Uterus (tissue), 4 donors: ENCODE measurements around the gene CTSE. TPM values are rescaled to one million over a fixed set of nuclear protein-coding genes. Genes with fewer than 3 reads are reported as not detected.

Experiments
- DNase-seq, 2 donors: peaks; one replicate each; pipeline ENCODE4 v3.0.0-alpha.2; 2019 to 2020
- H3K27ac ChIP-seq, 2 donors: fragments of 200-600 bp; sonication (generic); 1 replicate in 1 of 2; 2 replicates in 1 of 2; pipeline ENCODE4 v1.5.1; 2016 to 2018
- H3K27me3 ChIP-seq, 2 donors: fragments of 200-600 bp; sonication (generic); one replicate each; pipeline ENCODE4 v1.5.1; 2018 to 2019; ENCODE audit warnings: control low read depth in 1 of 2
- H3K36me3 ChIP-seq, 2 donors: fragments of 200-600 bp; sonication (generic); one replicate each; pipeline ENCODE4 v1.5.1; 2019; ENCODE audit warnings: control low read depth in 1 of 2
- H3K4me1 ChIP-seq, 2 donors: fragments of 200-600 bp; sonication (generic); one replicate each; pipeline ENCODE4 v1.5.1; 2018 to 2019; ENCODE audit warnings: control low read depth in 1 of 2
- H3K4me3 ChIP-seq, 2 donors: fragments of 200-600 bp; sonication (generic); 1 replicate in 1 of 2; 2 replicates in 1 of 2; pipeline ENCODE4 v1.5.1; 2018 to 2019; ENCODE audit warnings: mild to moderate bottlenecking in 1 of 2
- H3K9me3 ChIP-seq, 2 donors: fragments of 200-600 bp; sonication (generic); one replicate each; pipeline ENCODE4 v1.5.1; 2019; ENCODE audit warnings: control low read depth in 1 of 2
- CTCF ChIP-seq, 4 experiments: fragments of 200-600 bp in 2 of 4; fragments of 450-650 bp in 2 of 4; sonication (generic) in 2 of 4; IDR thresholded peaks; one replicate each; pipeline ENCODE4 v1.5.1; 2016 to 2019; ENCODE audit warnings: antibody characterized with exemption in 4 of 4, mild to moderate bottlenecking in 2 of 4, moderate library complexity in 1 of 4
- POLR2A ChIP-seq, 2 donors: fragments of 450-650 bp; IDR thresholded peaks; one replicate each; pipeline ENCODE4 v1.6.1; 2016; ENCODE audit warnings: antibody characterized with exemption in 2 of 2, mild to moderate bottlenecking in 1 of 2, moderate library complexity in 1 of 2
- intact Hi-C: fragments of 100-400 bp; cut with DNase I; formaldehyde crosslinking; loops from one replicate; pipeline ENCODE4 v1.15.1; 2023; ENCODE audit warnings: low total_unique reads
- total RNA-seq, 4 donors: library from RNA; depleted of rRNA in 3 of 4; stranded (reverse); fragments of >200 nt in 3 of 4; gene quantifications; one replicate each; pipeline versions ENCODE4 v1.1.0 to v1.2.4, GENCODE V29; 2014 to 2023
- donor health status: DM: yes; HTN: yes; CAD: no.

Gene CTSE
- total RNA-seq, 4 donors from 2014 or later = 0.21 TPM; not detected in 3

DNA sequence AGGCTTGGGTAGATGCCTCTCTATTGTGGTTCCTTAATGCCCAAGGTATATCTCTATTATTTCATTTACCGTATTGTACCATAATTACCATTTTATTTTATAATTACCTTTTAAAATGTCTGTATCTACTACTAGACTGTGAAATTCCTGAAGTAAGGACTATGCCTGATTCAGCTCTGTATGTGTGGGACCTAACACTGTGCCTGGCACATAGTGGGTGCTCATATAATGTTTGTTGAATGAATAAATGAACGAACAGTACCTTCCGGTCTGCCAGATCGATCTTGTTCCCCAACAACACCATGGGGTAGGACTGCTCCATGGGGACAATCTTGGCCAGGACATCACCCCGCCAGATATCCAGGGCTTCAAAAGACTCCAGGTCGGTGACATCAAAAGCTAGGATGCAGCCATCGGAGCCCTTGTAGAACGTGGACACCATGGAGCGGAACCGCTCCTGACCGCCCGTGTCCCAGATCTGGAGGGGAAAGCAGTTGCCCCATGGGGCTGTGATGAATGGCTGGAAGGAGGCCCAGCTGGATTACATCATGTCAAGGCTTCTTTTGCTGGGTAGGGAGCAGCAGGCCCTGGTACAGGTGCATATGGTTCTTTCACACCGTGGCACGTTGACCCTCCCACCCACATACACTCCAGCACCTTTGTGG is 31.3 kb downstream of the CTSE start:
- no peaks in the 10 kb centered on the region for H3K9me3 ChIP-seq
- no peaks in the 10 kb centered on the region for H3K4me1 ChIP-seq
- DNase-seq = no peak
- no peak overlapping the region for H3K27ac ChIP-seq
- H3K4me3 ChIP-seq = no peak overlapping the region
- no peaks in the 10 kb centered on the region for H3K27me3 ChIP-seq
- intact Hi-C loops = no loop called here
- no peaks in the 10 kb centered on the region for H3K36me3 ChIP-seq
- TF ChIP-seq POLR2A (IDR thresholded peaks at IDR 0.05) = no peak
- TF ChIP-seq CTCF (IDR thresholded peaks at IDR 0.05) = no peak

DNA sequence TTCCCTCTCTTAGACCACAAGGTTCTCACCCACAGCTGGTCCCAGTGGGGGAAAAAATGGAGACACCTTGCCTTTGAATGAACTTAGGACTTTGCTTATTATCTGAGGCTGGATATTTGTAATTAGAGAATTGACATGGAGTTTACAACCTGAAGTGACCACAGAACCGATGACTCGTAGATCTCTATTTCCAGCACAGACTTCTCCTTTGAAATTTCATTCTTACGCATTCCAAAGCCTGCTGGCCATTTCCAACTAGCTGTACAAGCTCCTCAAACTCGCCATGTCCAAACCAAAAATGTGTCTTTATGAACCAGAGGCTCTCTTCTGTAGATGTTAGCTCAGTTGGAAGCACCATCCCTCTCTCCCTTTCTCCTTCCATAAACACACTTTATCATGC is 32.5 kb downstream of the CTSE start:
- intact Hi-C loops = no loop called here
- H3K9me3 ChIP-seq = no peaks in the 10 kb centered on the region
- no peak for DNase-seq
- H3K27me3 ChIP-seq = no peaks in the 10 kb centered on the region
- no peaks in the 10 kb centered on the region for H3K36me3 ChIP-seq
- H3K4me1 ChIP-seq = no peaks in the 10 kb centered on the region
- no peak overlapping the region for H3K27ac ChIP-seq
- TF ChIP-seq CTCF (IDR thresholded peaks at IDR 0.05) (no peak), POLR2A (IDR thresholded peaks at IDR 0.05) (no peak)
- no peak overlapping the region for H3K4me3 ChIP-seq

GRCh38 chr1:205990226-205990625 is 33.5 kb downstream of the CTSE start:
- intact Hi-C loops = no loop called here
- Histone ChIP-seq H3K4me1 (no peaks in the 10 kb centered on the region), H3K9me3 (no peaks in the 10 kb centered on the region), H3K36me3 (no peaks in the 10 kb centered on the region), H3K4me3 (no peak overlapping the region), H3K27me3 (no peaks in the 10 kb centered on the region), H3K27ac (no peak overlapping the region)
- no peak for TF ChIP-seq POLR2A (IDR thresholded peaks at IDR 0.05)
- no peak for TF ChIP-seq CTCF (IDR thresholded peaks at IDR 0.05)
- no peak for DNase-seq

- Histone ChIP-seq H3K4me3 (no peak overlapping the region), H3K9me3 (no peaks in the 10 kb centered on the region), H3K4me1 (no peaks in the 10 kb centered on the region), H3K36me3 (no peaks in the 10 kb centered on the region), H3K27me3 (no peaks in the 10 kb centered on the region), H3K27ac (no peak overlapping the region)
- DNase-seq = no peak
- no peak for TF ChIP-seq POLR2A (IDR thresholded peaks at IDR 0.05)
- no peak for TF ChIP-seq CTCF (IDR thresholded peaks at IDR 0.05)
- intact Hi-C loops = loop anchor here (10.0 kb wide), 1 partner anchor 115 kb away; no protein-coding TSS in a partner anchor
These were observed 33.9 kb downstream of the CTSE start for GRCh38 chr1:205989786-205990185.

GRCh38 chr1:205988585-205988995 is 35.1 kb downstream of the CTSE start:
- Histone ChIP-seq H3K4me1 (no peaks in the 10 kb centered on the region), H3K27me3 (no peaks in the 10 kb centered on the region), H3K36me3 (no peaks in the 10 kb centered on the region), H3K27ac (no peak overlapping the region), H3K4me3 (no peak overlapping the region), H3K9me3 (no peaks in the 10 kb centered on the region)
- DNase-seq = no peak
- no peak for TF ChIP-seq POLR2A (IDR thresholded peaks at IDR 0.05)
- TF ChIP-seq CTCF (IDR thresholded peaks at IDR 0.05) = no peak
- intact Hi-C loops = loop anchor here (10.0 kb wide), 1 partner anchor 116 kb away; no protein-coding TSS in a partner anchor
